HG02623 (cell line): ENCODE measurements around the gene BCL2L1.
A peak's percentile ranks its signal among the peaks of the same experiment; 100 is the strongest.
"Not testable (repeated sequence)": the region's sequence is repeated elsewhere in the genome, so short reads cannot be mapped to it uniquely, and the experiment has no call there.

Experiments
- ATAC-seq: cut with Tn5 transposase; IDR thresholded peaks from one replicate; pipeline ENCODE4 v1.9.1; 2021; ENCODE audit warnings: moderate library complexity; ENCODE audit not compliant: unreplicated experiment

Gene BCL2L1

GRCh38 chr20:31677553-31678260 lies 45.0 kb downstream of the BCL2L1 start:
- ATAC-seq: no peak

- no peak for ATAC-seq
These were observed 46.1 kb downstream of the BCL2L1 start for GRCh38 chr20:31676609-31676989.

- peak; percentile 40 for ATAC-seq
These were observed 46.6 kb downstream of the BCL2L1 start for GRCh38 chr20:31675828-31676608.

GRCh38 chr20:31674895-31675827 lies 47.5 kb downstream of the BCL2L1 start:
- ATAC-seq: peak; percentile 71

- no peak for ATAC-seq
These were observed 48.7 kb downstream of the BCL2L1 start for GRCh38 chr20:31673943-31674463.

GRCh38 chr20:31673435-31673834 lies 49.2 kb downstream of the BCL2L1 start:
- ATAC-seq: no peak

- no peak for ATAC-seq
These were observed 51.3 kb downstream of the BCL2L1 start for GRCh38 chr20:31671324-31671723.

- ATAC-seq: no peak
These were observed 52.1 kb downstream of the BCL2L1 start for GRCh38 chr20:31670371-31671228.

GRCh38 chr20:31669876-31670275 lies 52.8 kb downstream of the BCL2L1 start:
- no peak for ATAC-seq

GRCh38 chr20:31668944-31669343 lies 53.7 kb downstream of the BCL2L1 start:
- not testable (repeated sequence) for ATAC-seq

- no peak for ATAC-seq
These were observed 55.1 kb downstream of the BCL2L1 start for GRCh38 chr20:31667315-31668285.

- no peak for ATAC-seq
These were observed 56.2 kb downstream of the BCL2L1 start for GRCh38 chr20:31666258-31667042.

GRCh38 chr20:31665753-31666152 lies 56.9 kb downstream of the BCL2L1 start:
- ATAC-seq: no peak

GRCh38 chr20:31664696-31665354 lies 57.8 kb downstream of the BCL2L1 start:
- ATAC-seq: no peak

GRCh38 chr20:31663838-31664695 lies 58.6 kb downstream of the BCL2L1 start:
- no peak for ATAC-seq

- no peak for ATAC-seq
These were observed 59.2 kb downstream of the BCL2L1 start for GRCh38 chr20:31663524-31663837.

- ATAC-seq: no peak
These were observed 60.3 kb downstream of the BCL2L1 start for GRCh38 chr20:31662372-31662854.
